HEK293 (cell line): ENCODE data around the gene SYT2.

ENCODE experiments used
- CTCF ChIP-seq: fragments of 450-650 bp; formaldehyde crosslinking; IDR thresholded peaks from 2 replicates; pipeline ENCODE4 v1.5.1; 2016; ENCODE audit warnings: missing biosample characterization, missing genetic modification characterization
- EGR2 ChIP-seq: fragments of 450-650 bp; formaldehyde crosslinking; IDR thresholded peaks from 2 replicates; pipeline ENCODE4 v1.5.1; 2016; ENCODE audit warnings: low read depth, missing biosample characterization, missing genetic modification characterization
- FEZF1 ChIP-seq: fragments of 450-650 bp; formaldehyde crosslinking; IDR thresholded peaks from 2 replicates; pipeline ENCODE4 v1.5.1; 2016; ENCODE audit warnings: missing biosample characterization, missing genetic modification characterization
- GFI1B ChIP-seq: fragments of 450-650 bp; formaldehyde crosslinking; IDR thresholded peaks from 2 replicates; pipeline ENCODE4 v1.5.1; 2016; ENCODE audit warnings: missing biosample characterization, missing genetic modification characterization
- HOXA7 ChIP-seq: sonication (generic); formaldehyde crosslinking; IDR thresholded peaks from 2 replicates; pipeline ENCODE4 v1.8.1; 2022; ENCODE audit warnings: missing genetic modification reagents, borderline replicate concordance
- KLF1 ChIP-seq: fragments of 450-650 bp; formaldehyde crosslinking; IDR thresholded peaks from 2 replicates; pipeline ENCODE4 v1.5.1; 2016; ENCODE audit warnings: missing biosample characterization, missing genetic modification characterization
- KLF10 ChIP-seq: fragments of 450-650 bp; IDR thresholded peaks from 2 replicates; pipeline ENCODE4 v1.5.1; 2018; ENCODE audit warnings: missing biosample characterization, mild to moderate bottlenecking, missing genetic modification characterization
- PATZ1 ChIP-seq: fragments of 450-650 bp; formaldehyde crosslinking; IDR thresholded peaks from 2 replicates; pipeline ENCODE4 v1.5.1; 2016; ENCODE audit warnings: missing biosample characterization, missing genetic modification characterization
- RBAK ChIP-seq: fragments of 450-650 bp; formaldehyde crosslinking; IDR thresholded peaks from 2 replicates; pipeline ENCODE4 v1.5.1; 2016; ENCODE audit warnings: missing biosample characterization, missing genetic modification characterization
- SP2 ChIP-seq: fragments of 450-650 bp; formaldehyde crosslinking; IDR thresholded peaks from 2 replicates; pipeline ENCODE4 v1.5.1; 2016; ENCODE audit warnings: missing biosample characterization, missing genetic modification characterization
- SP7 ChIP-seq: fragments of 450-650 bp; formaldehyde crosslinking; IDR thresholded peaks from 2 replicates; pipeline ENCODE4 v1.5.1; 2016; ENCODE audit warnings: missing biosample characterization, missing genetic modification characterization
- WT1 ChIP-seq: fragments of 450-650 bp; formaldehyde crosslinking; IDR thresholded peaks from 2 replicates; pipeline ENCODE4 v1.5.1; 2016; ENCODE audit warnings: missing biosample characterization, missing genetic modification characterization
- YY1 ChIP-seq: fragments of 450-650 bp; formaldehyde crosslinking; IDR thresholded peaks from 2 replicates; pipeline ENCODE4 v1.5.1; 2018; ENCODE audit warnings: missing biosample characterization, missing genetic modification characterization
- ZBTB17 ChIP-seq: fragments of 450-650 bp; formaldehyde crosslinking; IDR thresholded peaks from 2 replicates; pipeline ENCODE4 v1.5.1; 2016; ENCODE audit warnings: missing biosample characterization, missing genetic modification characterization
- ZBTB7A ChIP-seq: fragments of 450-650 bp; formaldehyde crosslinking; IDR thresholded peaks from 2 replicates; pipeline ENCODE4 v1.5.1; 2016; ENCODE audit warnings: low read depth, missing biosample characterization, missing genetic modification characterization
- ZIC2 ChIP-seq: fragments of 450-650 bp; formaldehyde crosslinking; IDR thresholded peaks from 2 replicates; pipeline ENCODE4 v1.5.1; 2016; ENCODE audit warnings: missing biosample characterization, missing genetic modification characterization
- ZNF155 ChIP-seq: fragments of 450-650 bp; formaldehyde crosslinking; IDR thresholded peaks from 2 replicates; pipeline ENCODE4 v1.5.1; 2016; ENCODE audit warnings: missing biosample characterization, missing genetic modification characterization
- ZNF223 ChIP-seq: fragments of 450-650 bp; formaldehyde crosslinking; IDR thresholded peaks from 2 replicates; pipeline ENCODE4 v1.5.1; 2016; ENCODE audit warnings: missing biosample characterization, missing genetic modification characterization
- ZNF311 ChIP-seq: fragments of 450-650 bp; formaldehyde crosslinking; IDR thresholded peaks from 2 replicates; pipeline ENCODE4 v1.5.1; 2017; ENCODE audit warnings: missing biosample characterization, missing genetic modification characterization, borderline replicate concordance
- ZNF350 ChIP-seq: fragments of 450-650 bp; formaldehyde crosslinking; IDR thresholded peaks from 2 replicates; pipeline ENCODE4 v1.5.0; 2017; ENCODE audit warnings: missing biosample characterization, mild to moderate bottlenecking, missing genetic modification characterization
- ZNF398 ChIP-seq: fragments of 450-650 bp; formaldehyde crosslinking; IDR thresholded peaks from 2 replicates; pipeline ENCODE4 v1.5.1; 2017; ENCODE audit warnings: missing biosample characterization, missing genetic modification characterization
- ZNF433 ChIP-seq: fragments of 450-650 bp; formaldehyde crosslinking; IDR thresholded peaks from 2 replicates; pipeline ENCODE4 v1.5.1; 2016; ENCODE audit warnings: missing biosample characterization, missing genetic modification characterization, low read depth
- ZNF488 ChIP-seq: fragments of 450-650 bp; formaldehyde crosslinking; IDR thresholded peaks from 2 replicates; pipeline ENCODE4 v1.5.1; 2016; ENCODE audit warnings: missing biosample characterization, missing genetic modification characterization
- ZNF518A ChIP-seq: fragments of 450-650 bp; formaldehyde crosslinking; conservative IDR thresholded peaks from 2 replicates; pipeline ENCODE4 v1.5.1; 2016; ENCODE audit warnings: low read depth, missing biosample characterization, missing genetic modification characterization
- ZNF548 ChIP-seq: fragments of 450-650 bp; formaldehyde crosslinking; IDR thresholded peaks from 2 replicates; pipeline ENCODE4 v1.5.1; 2016; ENCODE audit warnings: missing biosample characterization, missing genetic modification characterization
- ZNF585B ChIP-seq: fragments of 450-650 bp; formaldehyde crosslinking; IDR thresholded peaks from 2 replicates; pipeline ENCODE4 v1.5.1; 2016; ENCODE audit warnings: missing biosample characterization, missing genetic modification characterization
- ZNF660 ChIP-seq: fragments of 450-650 bp; IDR thresholded peaks from 2 replicates; pipeline ENCODE4 v1.5.1; 2018; ENCODE audit warnings: missing biosample characterization, mild to moderate bottlenecking, missing genetic modification characterization
- ZSCAN16 ChIP-seq: fragments of 450-650 bp; formaldehyde crosslinking; IDR thresholded peaks from 2 replicates; pipeline ENCODE4 v1.5.1; 2016; ENCODE audit warnings: missing biosample characterization, missing genetic modification characterization
- ZSCAN23 ChIP-seq: fragments of 450-650 bp; formaldehyde crosslinking; IDR thresholded peaks from 2 replicates; pipeline ENCODE4 v1.5.1; 2016; ENCODE audit warnings: missing biosample characterization, missing genetic modification characterization

The SYT2 gene

GRCh38 chr1:202710070-202711045 lies at the start of gene SYT2 (continued):
- TF ChIP-seq HOXA7 (CRISPR knock-in tag), result no peak
- TF ChIP-seq ZNF433 (tag by site-specific recombination), result no peak
- TF ChIP-seq CTCF (tag by site-specific recombination), result 0 out of 2 replicates have a peak, but pooled peaks have one; percentile 23
- no peak for TF ChIP-seq ZNF518A
- TF ChIP-seq ZNF660, result 0 out of 2 replicates have a peak, but pooled peaks have one; percentile 29
- peak; percentile 77 for TF ChIP-seq SP2 (tag by site-specific recombination)
- TF ChIP-seq ZBTB7A (tag by site-specific recombination), result 0 out of 2 replicates have a peak, but pooled peaks have one; percentile 14
- peak; percentile 36; the same call in 1 of the 2 replicates for TF ChIP-seq WT1 (tag by site-specific recombination)
- TF ChIP-seq ZNF350 (tag by site-specific recombination), result no peak
- TF ChIP-seq ZNF223 (tag by site-specific recombination), result no peak
- TF ChIP-seq KLF1, result peak; percentile 62
- no peak for TF ChIP-seq ZNF488 (tag by site-specific recombination)
- TF ChIP-seq YY1 (tag by site-specific recombination), result no peak
- no peak for TF ChIP-seq ZSCAN16
- no peak for TF ChIP-seq ZNF548 (tag by site-specific recombination)
- TF ChIP-seq EGR2 (tag by site-specific recombination), result peak; percentile 95
- no peak for TF ChIP-seq FEZF1 (tag by site-specific recombination)
- TF ChIP-seq ZNF155 (tag by site-specific recombination), result no peak
- TF ChIP-seq ZNF398 (tag by site-specific recombination), result peak; percentile 73; the same call in 1 of the 2 replicates
- peak; percentile 87 for TF ChIP-seq ZIC2 (tag by site-specific recombination)
- no peak for TF ChIP-seq GFI1B (tag by site-specific recombination)
- TF ChIP-seq ZNF585B (tag by site-specific recombination), result no peak
- no peak for TF ChIP-seq ZSCAN23 (tag by site-specific recombination)
- no peak for TF ChIP-seq KLF10
- peak; percentile 80 for TF ChIP-seq ZBTB17 (tag by site-specific recombination)
- peak; percentile 64 for TF ChIP-seq SP7 (tag by site-specific recombination)
- TF ChIP-seq PATZ1, result peak; percentile 82
- TF ChIP-seq RBAK (tag by site-specific recombination), result no peak
- no peak for TF ChIP-seq ZNF311
